ENCODE measurements around the gene DNM2.
"Not testable (repeated sequence)": the region's sequence is repeated elsewhere in the genome, so short reads cannot be mapped to it uniquely, and the experiment has no call there.

Gene DNM2

GRCh38 chr19:10855879-10856522 is 138.1 kb downstream of the DNM2 start:
- Mint-ChIP-seq H3K27me3 (no peaks in the 10 kb centered on the region), H3K4me1 (no peaks in the 10 kb centered on the region), H3K4me3 (no peak overlapping the region), H3K27ac (no peak overlapping the region), H3K9me3 (no peaks in the 10 kb centered on the region)
- DNase-seq (no peak), ATAC-seq (peak; percentile 54)

GRCh38 chr19:10856899-10857298 is 139.0 kb downstream of the DNM2 start:
- not testable (repeated sequence) for H3K4me1 Mint-ChIP-seq, H3K27ac Mint-ChIP-seq, H3K4me3 Mint-ChIP-seq, ATAC-seq, H3K9me3 Mint-ChIP-seq, DNase-seq, H3K27me3 Mint-ChIP-seq

GRCh38 chr19:10858204-10858828 is 140.4 kb downstream of the DNM2 start:
- peak overlapping the region; percentile 75 to 83 for H3K27ac Mint-ChIP-seq
- H3K9me3 Mint-ChIP-seq, result no peaks in the 10 kb centered on the region
- ATAC-seq, result peak; percentile 50
- no peaks in the 10 kb centered on the region for H3K27me3 Mint-ChIP-seq
- H3K4me1 Mint-ChIP-seq, result peaks cover 5% of the 10 kb centered on the region
- DNase-seq, result peak; percentile 47 to 52
- no peak overlapping the region for H3K4me3 Mint-ChIP-seq

GRCh38 chr19:10861103-10861651 is 143.3 kb downstream of the DNM2 start:
- no peak overlapping the region for H3K27ac Mint-ChIP-seq
- no peaks in the 10 kb centered on the region for H3K27me3 Mint-ChIP-seq
- no peaks in the 10 kb centered on the region for H3K9me3 Mint-ChIP-seq
- no peak overlapping the region for H3K4me3 Mint-ChIP-seq
- peaks cover 18% of the 10 kb centered on the region for H3K4me1 Mint-ChIP-seq
- no peak for ATAC-seq
- peak; percentile 34 to 38 for DNase-seq

- DNase-seq (no peak), ATAC-seq (no peak)
- H3K27me3 Mint-ChIP-seq, result no peaks in the 10 kb centered on the region
- no peak overlapping the region for H3K4me3 Mint-ChIP-seq
- peaks cover 18% of the 10 kb centered on the region for H3K4me1 Mint-ChIP-seq
- no peak overlapping the region for H3K27ac Mint-ChIP-seq
- no peaks in the 10 kb centered on the region for H3K9me3 Mint-ChIP-seq
These were observed 144.8 kb downstream of the DNM2 start for GRCh38 chr19:10862561-10863106.

GRCh38 chr19:10863107-10863717 is 145.3 kb downstream of the DNM2 start:
- Mint-ChIP-seq H3K27ac (no peak overlapping the region), H3K4me3 (no peak overlapping the region), H3K9me3 (no peaks in the 10 kb centered on the region), H3K4me1 (peaks cover 24% of the 10 kb centered on the region), H3K27me3 (no peaks in the 10 kb centered on the region)
- no peak for DNase-seq
- no peak for ATAC-seq

- DNase-seq (peak; percentile 74 to 81), ATAC-seq (peak; percentile 91)
- Mint-ChIP-seq H3K4me1 (peaks cover 32% of the 10 kb centered on the region), H3K4me3 (peak overlapping the region in 1 of 2 donors; percentile 50), H3K27ac (no peak overlapping the region), H3K9me3 (no peaks in the 10 kb centered on the region), H3K27me3 (no peaks in the 10 kb centered on the region)
These were observed 146.6 kb downstream of the DNM2 start for GRCh38 chr19:10864538-10864899.

- Mint-ChIP-seq H3K9me3 (no peaks in the 10 kb centered on the region), H3K27ac (no peak overlapping the region), H3K4me1 (peaks cover 46% of the 10 kb centered on the region), H3K4me3 (no peak overlapping the region), H3K27me3 (no peaks in the 10 kb centered on the region)
- ATAC-seq (no peak), DNase-seq (no peak)
These were observed 148.6 kb downstream of the DNM2 start for GRCh38 chr19:10866495-10866894.

GRCh38 chr19:10868872-10869547 is 151.1 kb downstream of the DNM2 start:
- Mint-ChIP-seq H3K27me3 (no peaks in the 10 kb centered on the region), H3K27ac (no peak overlapping the region), H3K4me1 (peaks cover 54% of the 10 kb centered on the region), H3K4me3 (peak overlapping the region in 1 of 2 donors; percentile 25), H3K9me3 (no peaks in the 10 kb centered on the region)
- DNase-seq (peak in 1 of 2 donors; percentile 21), ATAC-seq (no peak)

- H3K9me3 Mint-ChIP-seq, ATAC-seq, H3K27me3 Mint-ChIP-seq: not testable (repeated sequence)
- DNase-seq, result peak in 1 of 2 donors; percentile 34
- Mint-ChIP-seq H3K27ac (peak overlapping the region; percentile 63 to 84), H3K4me3 (peak overlapping the region; percentile 73 to 77), H3K4me1 (peaks cover 52% of the 10 kb centered on the region)
These were observed 152.0 kb downstream of the DNM2 start for GRCh38 chr19:10869872-10870311.

- ATAC-seq (no peak), DNase-seq (no peak)
- Mint-ChIP-seq H3K27me3 (no peaks in the 10 kb centered on the region), H3K4me1 (peaks cover 59% of the 10 kb centered on the region), H3K4me3 (peak overlapping the region; percentile 73 to 77), H3K27ac (peak overlapping the region; percentile 59 to 84), H3K9me3 (no peaks in the 10 kb centered on the region)
These were observed 152.6 kb downstream of the DNM2 start for GRCh38 chr19:10870501-10870954.

GRCh38 chr19:10870955-10871603 is 153.2 kb downstream of the DNM2 start, which contains the start of gene CARM1:
Gene CARM1, plus strand, starts transcription at chr19:10871553. Its CDS starts 150 bp downstream, at chr19:10871703.
- peak within 1 kb of the TSS; percentile 77 to 83 for H3K4me3 Mint-ChIP-seq
- peak within 1 kb of the TSS; percentile 59 to 89 for H3K27ac Mint-ChIP-seq
- DNase-seq (peak; percentile 99 to 100), ATAC-seq (peak; percentile 89)
- peaks cover 64% of the 10 kb centered on the region for H3K4me1 Mint-ChIP-seq
- H3K27me3 Mint-ChIP-seq, result no peaks in the 10 kb centered on the region
- H3K9me3 Mint-ChIP-seq, result no peaks in the 10 kb centered on the region

- Mint-ChIP-seq H3K27me3 (no peaks in the 10 kb centered on the region), H3K4me3 (peak overlapping the region; percentile 77 to 83), H3K4me1 (peaks cover 73% of the 10 kb centered on the region), H3K27ac (peak overlapping the region; percentile 52 to 89), H3K9me3 (no peaks in the 10 kb centered on the region)
- DNase-seq (peak; percentile 47 to 51), ATAC-seq (peak; percentile 11)
These were observed 154.0 kb downstream of the DNM2 start for GRCh38 chr19:10871711-10872545.

GRCh38 chr19:10872546-10873107 is 154.7 kb downstream of the DNM2 start:
- Mint-ChIP-seq H3K4me1 (peaks cover 77% of the 10 kb centered on the region), H3K27me3 (no peaks in the 10 kb centered on the region)

More at GRCh38 chr19:10872546-10873107, 154.7 kb downstream of the DNM2 start:
- Mint-ChIP-seq H3K4me3 (peak overlapping the region; percentile 77 to 83), H3K9me3 (no peaks in the 10 kb centered on the region), H3K27ac (peak overlapping the region; percentile 52 to 89)
- ATAC-seq (no peak), DNase-seq (peak in 1 of 2 donors; percentile 20)
